Activated CD4-positive, alpha-beta T cell treated with anti-CD3 and anti-CD28 coated beads, Interleukin-2, amount 50 U/mL, for 4 hours (primary cell): ENCODE results near the gene ZNF521.
"Not testable (repeated sequence)": the region's sequence is repeated elsewhere in the genome, so short reads cannot be mapped to it uniquely, and the experiment has no call there.

Experiments used
- DNase-seq, 2 experiments: peaks; one replicate each; pipeline ENCODE4 v3.0.0-alpha.2; 2020

The ZNF521 gene

DNA sequence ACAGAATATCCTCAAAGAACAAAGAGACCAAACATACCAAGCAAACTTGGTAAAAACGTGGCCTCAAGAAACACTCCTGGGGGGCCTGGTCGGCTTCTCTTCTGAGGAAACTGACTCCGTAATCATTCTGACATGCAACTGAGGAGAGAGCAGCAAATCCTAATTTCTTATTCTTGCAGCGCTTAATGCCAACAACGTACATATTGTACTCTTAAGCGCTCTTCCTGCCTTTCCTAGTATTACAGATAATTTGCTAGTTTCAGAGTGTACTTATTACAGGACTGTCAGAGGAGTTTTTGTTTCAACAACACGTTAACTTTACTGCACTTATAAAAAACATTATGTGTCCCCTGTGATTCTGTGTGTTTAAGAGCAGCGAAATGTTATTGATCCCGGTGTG lies 64.9 kb downstream of the ZNF521 start:
- DNase-seq: no peak

DNA sequence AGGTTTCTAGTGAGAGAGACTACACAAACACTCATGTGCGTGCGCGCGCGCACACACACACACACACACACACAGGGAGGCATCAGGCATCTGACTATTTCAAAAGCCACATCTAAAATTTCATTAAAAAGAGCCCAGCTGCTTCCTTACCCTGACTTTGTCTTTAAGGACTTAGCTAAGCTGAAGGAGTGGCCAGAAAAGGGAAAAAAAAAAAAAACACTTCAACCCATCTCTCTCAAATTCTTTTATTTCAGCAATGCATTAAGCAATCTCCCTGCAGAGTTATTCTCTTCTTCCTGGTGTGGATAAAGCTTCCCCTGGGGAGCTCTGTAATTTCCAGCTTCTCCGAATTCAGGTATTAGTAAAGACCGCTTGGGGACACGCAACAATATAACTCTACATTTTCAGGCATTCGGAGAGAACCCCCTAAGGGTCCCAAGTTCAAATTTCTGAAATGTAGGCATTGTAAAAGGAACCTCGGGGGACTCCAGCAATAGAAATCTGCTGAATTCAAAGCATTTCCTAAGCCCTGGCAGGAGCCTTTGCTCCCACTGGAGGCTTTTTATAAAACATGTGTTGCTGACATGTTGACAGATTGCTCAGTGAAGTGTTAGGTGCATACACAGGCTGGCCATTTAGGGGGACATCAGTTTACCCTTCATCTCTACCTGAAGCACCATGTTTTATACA lies 67.0 kb downstream of the ZNF521 start:
- no peak for DNase-seq

DNA sequence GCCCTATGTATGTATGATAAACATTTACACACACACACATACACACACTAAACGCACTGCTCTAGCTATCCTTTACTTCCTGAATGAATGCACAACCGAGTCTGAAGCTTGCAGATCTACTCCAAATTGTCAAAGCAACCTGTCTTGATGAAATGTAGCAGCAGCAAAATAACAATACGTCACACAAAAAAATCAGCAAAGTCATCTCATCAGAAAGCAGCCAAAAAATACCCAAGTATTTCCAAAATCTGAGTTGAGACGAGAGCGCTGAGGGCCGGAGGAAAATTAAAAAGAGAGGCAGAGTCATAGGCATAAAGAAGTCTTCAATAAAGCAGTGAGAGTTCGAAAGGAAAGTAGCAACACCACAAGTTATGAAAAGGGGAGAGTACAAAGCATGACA lies 67.7 kb downstream of the ZNF521 start:
- DNase-seq: no peak

DNA sequence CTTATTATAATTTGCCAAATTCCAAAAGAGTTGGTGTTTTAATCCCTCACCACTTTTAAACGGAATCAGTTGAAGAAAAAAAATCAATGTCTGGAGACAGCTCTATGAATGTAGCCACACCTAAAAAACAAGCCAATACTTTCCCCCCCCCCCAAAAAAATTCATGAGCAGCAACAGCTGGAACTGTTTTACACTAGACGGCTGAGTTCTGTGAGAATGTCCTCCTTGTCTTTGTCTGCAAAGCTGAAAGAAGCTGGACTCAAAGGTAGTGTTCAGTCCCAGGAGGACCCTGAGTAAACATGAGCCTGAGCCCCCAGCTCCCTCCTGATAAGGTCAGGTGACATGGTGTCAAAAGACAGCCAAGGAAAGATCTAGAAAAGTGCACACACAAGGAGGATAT lies 68.2 kb downstream of the ZNF521 start:
- DNase-seq: no peak

DNA sequence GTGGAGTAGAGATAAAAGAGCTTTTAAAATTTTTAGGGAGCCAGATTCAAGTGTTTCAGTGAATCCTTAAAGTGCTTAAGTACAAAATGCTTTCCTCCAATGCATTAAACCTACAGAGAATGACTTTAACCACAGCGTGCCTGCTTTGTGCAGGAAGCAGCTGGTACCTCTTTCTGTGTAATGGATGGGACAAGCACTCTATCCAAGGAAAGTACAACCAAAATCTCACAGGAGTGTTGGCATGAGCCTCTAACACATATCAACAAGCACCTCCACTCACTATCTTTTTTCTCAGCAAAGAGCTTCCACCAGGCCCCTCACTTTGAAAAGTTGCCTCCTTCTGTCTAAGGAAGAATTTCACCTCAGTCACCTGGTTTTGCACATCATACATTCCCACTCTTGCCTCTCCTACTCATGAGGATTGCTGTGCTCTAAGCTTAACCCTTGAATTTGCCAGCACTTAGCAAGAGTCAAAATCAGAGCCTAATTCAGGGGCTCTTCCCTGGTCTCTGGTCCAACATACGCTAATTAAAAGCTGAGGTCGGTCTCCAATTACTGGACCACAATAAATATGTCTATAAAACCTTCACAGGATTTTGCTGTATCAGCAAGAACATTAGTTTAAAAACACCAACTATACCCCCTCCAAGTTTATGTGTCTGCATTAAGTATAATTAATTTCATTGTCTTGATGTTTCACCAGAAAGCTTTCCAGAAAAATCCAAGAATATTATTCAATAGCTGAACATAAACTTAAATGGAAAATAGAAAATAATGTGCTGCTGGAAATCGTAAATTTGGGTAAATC lies 68.9 kb downstream of the ZNF521 start:
- DNase-seq: no peak

DNA sequence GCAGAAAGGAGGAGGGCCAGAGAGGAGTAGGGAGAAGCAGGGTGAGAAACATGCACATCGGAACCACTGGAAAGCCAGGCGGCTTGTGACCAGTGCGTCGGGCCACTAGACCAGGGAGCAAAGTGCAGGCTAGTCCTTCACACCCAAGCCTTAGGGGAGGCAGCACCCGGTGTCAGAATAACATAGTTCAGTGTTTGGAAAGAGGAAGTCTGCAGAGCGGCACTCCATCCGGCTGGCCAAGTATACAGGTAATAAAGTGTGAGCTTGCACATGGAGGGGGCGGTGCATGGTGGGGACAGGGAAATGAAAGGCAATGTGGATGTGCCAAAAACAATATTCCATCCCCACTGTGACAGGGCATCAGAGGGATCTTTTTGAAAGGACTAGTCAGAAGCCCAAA lies 69.7 kb downstream of the ZNF521 start:
- no peak for DNase-seq

DNA sequence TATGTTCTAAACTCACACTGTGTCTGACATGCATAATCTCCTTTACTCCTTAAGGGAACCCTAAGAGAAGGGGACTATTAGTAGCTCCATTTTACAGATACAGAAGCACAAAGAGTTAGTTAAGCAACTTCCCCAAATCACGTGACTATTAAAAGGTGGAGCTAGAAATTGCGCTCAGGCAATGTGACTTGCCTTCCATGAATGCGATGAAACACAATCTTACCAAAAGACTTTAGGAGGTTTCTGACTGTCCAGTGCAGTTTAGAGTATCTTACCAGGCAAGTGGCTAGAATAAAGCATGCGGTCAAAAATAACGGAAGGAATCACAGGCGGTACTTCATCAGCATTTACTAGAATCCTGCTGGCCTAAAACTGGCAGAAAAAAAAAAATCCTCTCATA lies 70.4 kb downstream of the ZNF521 start:
- no peak for DNase-seq

DNA sequence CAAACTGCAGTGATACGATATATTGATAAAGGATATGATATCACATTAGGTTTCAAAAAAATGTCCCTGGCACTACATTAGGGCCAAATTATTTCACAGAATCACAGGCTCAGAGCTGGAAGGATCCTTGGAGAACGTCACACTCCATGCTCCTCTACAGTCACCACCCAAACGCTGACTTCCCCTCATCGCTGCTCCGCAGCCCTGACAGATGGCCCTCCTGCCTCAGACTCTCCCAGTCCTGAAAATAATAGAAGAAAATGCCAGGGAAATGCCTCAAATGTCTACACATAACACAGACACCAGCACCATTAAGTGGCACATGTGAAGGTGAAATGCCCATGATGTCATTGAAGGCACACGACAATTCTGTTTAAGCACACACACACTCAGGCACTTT lies 72.0 kb downstream of the ZNF521 start:
- no peak for DNase-seq

DNA sequence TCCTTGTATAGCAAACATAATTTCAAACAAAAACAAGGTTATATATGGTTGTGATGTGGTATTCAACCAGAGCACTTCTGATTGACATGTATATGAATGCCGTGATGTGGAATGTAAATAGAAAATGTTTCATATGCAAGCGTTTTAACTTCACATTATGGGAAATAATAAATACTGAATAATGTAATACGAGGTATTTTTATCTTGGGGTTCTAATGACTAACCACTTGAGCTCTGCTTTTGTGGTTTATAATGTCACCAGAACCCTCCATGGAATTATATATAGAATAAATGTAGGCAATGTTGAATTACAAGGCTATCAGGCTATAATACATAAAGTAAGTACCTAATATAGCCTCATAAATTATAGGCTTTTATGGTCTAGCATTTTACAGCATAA lies 72.4 kb downstream of the ZNF521 start:
- no peak for DNase-seq

DNA sequence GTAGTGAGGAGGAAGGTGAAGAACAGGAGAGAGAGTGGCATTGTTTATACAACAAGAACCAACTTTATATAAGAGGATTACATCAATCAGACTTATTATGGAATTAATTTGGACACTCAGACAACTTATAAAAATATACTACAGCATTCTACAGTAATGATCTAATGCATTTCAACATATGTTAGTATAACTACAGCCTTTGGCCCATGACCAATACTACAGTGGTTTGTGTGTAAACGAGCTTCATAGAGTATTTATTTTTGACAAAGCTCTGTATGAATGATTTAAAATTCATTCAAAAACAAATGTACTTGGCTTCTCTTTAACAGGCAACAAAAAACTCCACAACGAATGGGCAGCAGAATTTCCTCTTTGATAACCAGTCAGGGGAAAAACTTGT lies 72.8 kb downstream of the ZNF521 start:
- DNase-seq: no peak

DNA sequence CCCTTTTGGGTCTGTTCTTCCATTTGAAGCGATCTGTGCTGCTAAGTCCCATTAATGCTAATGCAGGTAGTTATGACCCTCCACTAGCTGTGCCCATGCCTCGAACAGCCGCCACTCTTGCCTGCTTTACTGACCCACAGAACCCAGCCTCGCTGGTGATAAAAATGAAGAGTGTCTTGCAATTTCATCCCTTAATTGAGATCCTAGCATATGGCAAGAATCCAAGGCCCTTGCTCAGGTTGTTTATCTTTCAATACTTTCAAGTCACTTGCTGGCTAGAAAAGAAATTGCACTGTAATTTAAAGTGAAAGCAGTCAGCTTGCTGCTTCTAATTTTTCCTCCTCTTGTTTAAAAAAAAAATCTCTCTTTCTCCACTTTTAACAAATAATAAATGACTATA lies 73.6 kb downstream of the ZNF521 start:
- DNase-seq: no peak

DNA sequence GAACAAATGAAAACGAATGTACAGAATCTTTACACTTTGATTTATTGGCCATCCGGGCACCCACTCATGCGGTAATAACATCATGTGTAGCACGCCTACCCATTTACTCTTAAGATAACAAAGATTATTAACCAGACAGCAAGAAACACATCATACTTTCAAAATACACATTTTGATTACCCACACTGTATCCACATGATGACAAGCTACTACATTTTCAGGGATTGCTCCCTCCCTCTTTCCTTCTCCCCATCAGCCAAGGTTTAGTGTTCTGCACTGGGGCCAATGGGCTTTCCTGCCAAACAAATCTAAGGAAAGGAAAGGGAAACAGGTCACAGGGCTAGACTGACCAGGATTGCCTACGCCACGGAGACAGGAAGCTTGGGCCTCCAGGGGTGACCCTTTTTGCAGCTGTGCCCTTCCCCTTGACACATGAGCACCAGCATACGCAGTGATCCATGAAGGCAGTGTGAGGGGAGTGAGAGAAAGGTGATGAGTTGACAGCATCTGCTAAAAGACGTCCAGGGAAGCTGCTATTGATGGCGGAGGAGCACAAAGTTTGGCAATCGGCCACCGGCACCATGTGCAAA lies 76.5 kb downstream of the ZNF521 start:
- no peak for DNase-seq

DNA sequence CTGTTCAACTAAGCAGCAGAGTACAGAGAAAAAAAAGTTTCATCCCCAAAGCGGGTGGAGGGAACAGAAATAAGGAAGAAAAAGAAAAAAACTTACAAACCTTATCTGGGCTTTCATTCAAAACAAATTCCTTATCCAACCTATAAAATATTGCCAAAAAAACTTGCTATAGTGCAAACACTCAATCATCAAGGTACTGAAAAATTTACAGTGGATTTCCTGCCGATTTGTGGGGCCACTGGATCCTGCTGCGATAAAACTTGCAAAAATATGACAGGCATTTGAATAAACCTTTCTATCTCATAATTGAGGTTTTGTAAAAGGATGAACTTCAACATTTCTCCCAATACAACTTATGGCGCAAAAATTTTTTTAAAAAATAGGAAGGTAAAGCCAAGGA lies 77.0 kb downstream of the ZNF521 start:
- DNase-seq: no peak

DNA sequence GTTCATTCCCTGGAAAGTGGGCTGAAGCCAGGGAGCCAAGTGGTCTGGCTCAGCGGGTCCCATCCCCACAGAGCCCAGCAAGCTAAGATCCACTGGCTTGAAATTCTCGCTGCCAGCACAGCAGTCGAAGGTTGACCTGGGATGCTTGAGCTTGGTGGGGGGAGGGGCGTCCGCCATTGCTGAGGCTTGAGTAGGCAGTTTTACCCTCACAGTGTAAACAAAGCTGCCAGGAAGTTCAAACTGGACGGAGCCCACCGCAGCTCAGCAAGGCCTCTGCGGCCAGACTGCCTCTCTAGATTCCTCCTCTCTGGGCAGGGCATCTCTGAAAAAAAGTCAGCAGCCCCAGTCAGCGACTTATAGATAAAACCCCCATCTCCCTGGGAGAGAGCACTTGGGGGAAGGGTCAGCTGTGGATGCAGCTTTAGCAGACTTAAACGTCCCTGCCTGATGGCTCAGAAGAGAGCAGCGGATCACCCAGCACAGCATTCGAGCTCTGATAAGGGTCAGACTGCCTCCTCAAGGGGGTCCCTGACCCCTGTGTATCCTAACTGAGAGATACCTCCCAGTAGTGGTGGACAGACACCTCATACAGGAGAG lies 84.9 kb downstream of the ZNF521 start:
- DNase-seq: not testable (repeated sequence)

DNA sequence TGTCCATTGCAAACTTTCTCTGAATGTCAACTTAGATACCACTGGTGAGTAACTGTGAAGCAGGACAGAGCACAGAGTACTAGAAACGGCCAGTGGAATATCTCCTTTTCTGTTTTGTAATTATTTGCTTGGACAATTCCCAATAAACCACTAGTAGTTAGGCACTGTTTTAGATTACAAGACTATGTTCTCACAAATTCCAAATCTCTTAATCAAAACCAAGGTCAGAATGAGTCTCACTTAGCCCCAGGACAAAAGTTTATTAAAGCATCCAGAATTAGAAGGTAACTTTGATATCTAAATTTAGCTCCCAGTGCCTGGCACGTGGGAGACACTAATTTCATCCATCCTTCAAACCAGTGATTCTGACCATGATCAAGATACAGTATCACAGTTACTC lies 89.0 kb downstream of the ZNF521 start:
- DNase-seq: no peak

DNA sequence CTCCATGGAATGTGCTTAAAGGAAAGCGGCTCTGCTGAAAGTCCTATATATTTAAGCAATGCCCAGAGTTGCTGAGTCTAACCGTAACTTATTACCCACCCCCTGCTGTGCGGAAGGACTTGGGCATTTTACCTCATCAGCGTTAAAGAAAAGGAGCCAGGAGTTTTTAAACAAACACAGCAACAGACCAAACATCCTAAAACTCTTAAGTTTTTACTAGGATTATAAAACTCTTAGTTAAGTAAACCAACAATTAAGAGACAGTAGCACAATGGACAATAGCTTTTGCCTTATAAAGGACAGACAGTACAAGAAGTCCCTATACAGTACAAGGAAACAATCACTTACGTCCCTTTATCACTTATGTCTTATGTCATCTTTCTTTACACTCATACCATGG lies 90.2 kb downstream of the ZNF521 start:
- no peak for DNase-seq

DNA sequence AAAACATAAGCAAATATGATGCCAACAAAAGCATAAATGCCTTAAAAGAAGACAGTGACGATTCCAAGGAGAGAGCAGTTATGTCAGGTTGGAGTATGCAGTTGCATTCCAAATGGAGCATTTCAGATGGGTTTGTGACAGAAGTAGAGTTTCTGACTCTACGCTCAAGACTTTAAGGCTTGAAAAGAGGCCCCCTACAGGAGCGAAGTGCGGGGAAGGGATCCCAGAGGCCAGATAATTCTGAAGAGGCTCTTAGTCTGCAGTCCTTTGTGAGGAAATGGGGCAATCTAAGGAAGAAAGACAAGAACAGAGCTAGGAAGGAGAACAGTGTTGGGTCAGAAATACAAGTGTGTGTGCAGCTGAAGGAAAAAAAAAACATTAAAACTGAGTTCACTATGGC lies 95.5 kb downstream of the ZNF521 start:
- DNase-seq: no peak

DNA sequence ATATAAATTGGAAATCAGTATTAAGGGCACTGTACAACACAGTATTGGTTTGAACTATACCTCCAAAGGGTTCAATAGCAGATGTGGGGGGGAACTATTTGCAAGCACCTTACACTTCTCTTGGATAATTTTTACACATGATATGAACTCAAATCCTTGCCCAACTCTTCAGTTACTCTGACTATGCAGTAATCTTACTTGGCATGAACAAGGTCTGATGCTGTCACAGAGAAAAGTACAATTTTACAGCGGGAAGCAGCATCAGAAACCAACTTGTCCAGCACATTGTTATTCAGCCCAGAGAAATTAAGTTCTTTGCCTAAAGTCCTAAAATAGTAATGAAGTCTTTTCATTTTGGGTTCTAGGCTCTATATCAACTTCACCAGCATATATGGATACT lies 98.2 kb downstream of the ZNF521 start:
- no peak for DNase-seq

DNA sequence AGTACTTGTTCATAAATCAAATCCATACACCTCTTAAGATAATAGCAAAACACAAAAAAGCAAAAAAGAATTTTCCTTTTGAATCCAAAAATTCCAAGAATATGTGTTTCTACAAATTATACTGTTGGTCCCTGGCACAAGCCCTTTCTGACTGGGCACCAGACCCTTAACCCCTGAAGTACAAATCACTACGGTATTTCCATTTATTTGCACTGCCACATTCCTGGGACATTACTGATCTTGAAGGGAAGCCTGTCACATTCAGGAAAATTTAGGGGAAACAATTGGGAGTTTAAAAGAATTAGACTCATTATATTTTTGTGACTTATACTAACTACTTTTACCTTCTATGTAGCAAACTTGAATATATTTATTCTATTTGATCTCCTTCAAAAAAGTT lies 98.8 kb downstream of the ZNF521 start:
- DNase-seq: no peak

DNA sequence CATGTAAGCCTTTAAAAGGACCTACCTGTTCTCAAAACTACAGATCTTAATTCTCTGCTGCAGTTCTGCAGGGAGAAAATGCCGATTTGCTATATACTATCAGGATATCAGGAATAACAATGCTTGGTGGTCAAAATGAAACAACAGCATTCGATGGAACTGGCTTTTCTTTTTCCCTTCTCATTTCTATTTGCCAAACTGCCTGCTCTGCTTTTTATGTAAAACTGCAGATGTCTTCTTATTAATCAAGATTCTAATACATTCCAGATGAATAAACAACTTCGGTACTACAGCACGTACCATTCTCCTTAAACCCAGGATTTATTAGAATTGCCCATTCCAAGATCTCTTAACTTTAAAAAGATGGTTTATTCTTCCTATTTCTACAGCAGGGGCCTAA lies 100.9 kb downstream of the ZNF521 start:
- no peak for DNase-seq

DNA sequence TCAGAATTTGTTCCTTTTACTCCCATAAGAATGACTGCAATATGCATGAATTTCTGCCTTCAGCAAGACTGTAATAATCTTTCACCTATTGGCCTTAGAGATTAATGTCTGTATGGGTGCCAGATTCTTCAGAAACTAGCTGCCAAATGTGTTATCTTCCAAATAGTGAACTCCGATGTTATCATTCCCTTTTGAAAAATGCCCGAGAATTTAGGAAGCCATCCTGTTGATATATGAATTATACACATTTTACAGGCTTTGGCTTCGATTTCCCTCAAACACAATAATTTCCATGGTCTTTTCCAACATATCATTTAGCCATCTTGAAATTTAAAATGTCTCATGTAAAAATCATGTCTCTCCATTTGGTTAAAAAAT lies 101.5 kb downstream of the ZNF521 start:
- no peak for DNase-seq

DNA sequence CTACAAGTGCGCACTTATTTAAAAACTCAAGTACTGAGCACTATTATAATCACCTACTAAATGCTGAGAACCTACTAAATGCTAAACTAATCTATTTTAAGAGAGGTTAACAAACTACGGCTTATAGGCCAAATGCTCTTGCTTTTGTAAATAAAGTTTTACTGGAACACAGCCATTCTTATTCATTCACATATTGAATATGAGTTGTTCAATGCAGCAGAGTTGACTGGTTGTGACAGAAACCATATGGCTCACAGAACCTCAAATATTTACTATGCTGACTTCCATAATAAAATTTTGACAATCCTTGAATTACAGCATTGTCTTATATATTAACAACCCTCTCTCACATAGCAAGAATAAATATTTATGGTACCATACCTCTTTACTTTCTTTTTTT lies 103.2 kb downstream of the ZNF521 start:
- no peak for DNase-seq

DNA sequence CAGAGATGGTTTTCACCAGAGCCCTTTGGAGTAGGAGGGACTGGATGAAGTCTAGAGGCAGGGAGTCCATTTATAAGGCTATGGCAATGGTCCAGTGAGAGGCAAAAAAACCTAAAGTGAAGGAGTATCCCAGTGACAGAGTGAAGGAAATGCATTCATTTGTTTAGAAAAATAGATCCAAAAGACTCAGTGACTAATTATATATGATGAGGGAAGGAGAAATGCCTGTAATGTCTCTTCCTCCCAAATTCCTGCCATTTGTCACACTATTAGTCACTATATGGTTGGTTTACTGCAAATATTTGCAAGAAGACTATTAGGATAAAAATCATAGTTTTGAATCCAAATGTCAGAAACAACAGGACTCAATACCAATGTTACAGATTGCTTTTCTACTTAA lies 104.2 kb downstream of the ZNF521 start:
- no peak for DNase-seq
